ENCODE results near the gene PLIN4. TPM values are rescaled to one million over a fixed set of nuclear protein-coding genes. Genes with fewer than 3 reads are reported as not detected.

PLIN4 gene
- total RNA-seq, 2 donors from 2014 or later: 0.33 to 0.66 TPM

GRCh38 chr19:4503132-4503824 lies 15.0 kb downstream of the PLIN4 start:
- Mint-ChIP-seq H3K4me3 (no peak overlapping the region), H3K36me3 (ENCODE audit: low read depth) (peaks cover 48% of the 10 kb centered on the region), H3K27me3 (ENCODE audit: insufficient read depth) (peaks cover 4% of the 10 kb centered on the region), H3K27ac (no peak overlapping the region), H3K4me1 (no peaks in the 10 kb centered on the region), H3K9me3 (no peaks in the 10 kb centered on the region)
- no peak for TF ChIP-seq CTCF (conservative IDR thresholded peaks at IDR 0.05)
- WGBS, 2 experiments (ENCODE audit: insufficient coverage in 1 of 2, insufficient read length in 1 of 2): 91 to 95% methylated on average over 12 to 25 of the region's 25 CpGs
- no peak overlapping the region for H3K9ac ChIP-seq (ENCODE audit: extremely low read depth, low read length, poor library complexity, severe bottlenecking)
- H3K27ac ChIP-seq (ENCODE audit: low read depth, low read length): peak overlapping the region; percentile 57
- no peak overlapping the region for H3K4me3 ChIP-seq (ENCODE audit: low read length)
- H3K9me3 ChIP-seq (ENCODE audit: control insufficient read depth, low read length): no peaks in the 10 kb centered on the region
- H3K27me3 ChIP-seq (ENCODE audit: control insufficient read depth, insufficient read depth, low read length, poor library complexity, severe bottlenecking): no peaks in the 10 kb centered on the region
- peaks cover 10% of the 10 kb centered on the region for H3K36me3 ChIP-seq (ENCODE audit: control insufficient read depth, insufficient read depth, low read length)
- no peak for DNase-seq
- H3K4me1 ChIP-seq (ENCODE audit: control insufficient read depth, insufficient read depth, low read length): no peaks in the 10 kb centered on the region

GRCh38 chr19:4502282-4503131 lies 15.8 kb downstream of the PLIN4 start:
- Mint-ChIP-seq H3K9me3 (no peaks in the 10 kb centered on the region), H3K4me1 (no peaks in the 10 kb centered on the region), H3K36me3 (ENCODE audit: low read depth) (peaks cover 51% of the 10 kb centered on the region), H3K27me3 (ENCODE audit: insufficient read depth) (peaks cover 1% of the 10 kb centered on the region), H3K27ac (no peak overlapping the region), H3K4me3 (no peak overlapping the region)
- no peak for TF ChIP-seq CTCF (conservative IDR thresholded peaks at IDR 0.05)
- H3K36me3 ChIP-seq (ENCODE audit: control insufficient read depth, insufficient read depth, low read length): peaks cover 17% of the 10 kb centered on the region
- H3K9me3 ChIP-seq (ENCODE audit: control insufficient read depth, low read length): no peaks in the 10 kb centered on the region
- DNase-seq: no peak
- no peak overlapping the region for H3K4me3 ChIP-seq (ENCODE audit: low read length)
- WGBS, 2 experiments (ENCODE audit: insufficient coverage in 1 of 2, insufficient read length in 1 of 2): 93 to 94% methylated on average over 26 to 37 of the region's 37 CpGs
- H3K9ac ChIP-seq (ENCODE audit: extremely low read depth, low read length, poor library complexity, severe bottlenecking): no peak overlapping the region
- H3K27ac ChIP-seq (ENCODE audit: low read depth, low read length): peak overlapping the region; percentile 57
- H3K27me3 ChIP-seq (ENCODE audit: control insufficient read depth, insufficient read depth, low read length, poor library complexity, severe bottlenecking): no peaks in the 10 kb centered on the region
- H3K4me1 ChIP-seq (ENCODE audit: control insufficient read depth, insufficient read depth, low read length): no peaks in the 10 kb centered on the region

GRCh38 chr19:4501691-4502090 lies 16.6 kb downstream of the PLIN4 start:
- WGBS, 2 experiments (ENCODE audit: insufficient coverage in 1 of 2, insufficient read length in 1 of 2): 94 to 95% methylated on average over 14 to 25 of the region's 25 CpGs
- no peak overlapping the region for H3K9ac ChIP-seq (ENCODE audit: extremely low read depth, low read length, poor library complexity, severe bottlenecking)
- H3K4me1 Mint-ChIP-seq: no peaks in the 10 kb centered on the region

More at GRCh38 chr19:4501691-4502090, 16.6 kb downstream of the PLIN4 start:
- no peak for TF ChIP-seq CTCF (conservative IDR thresholded peaks at IDR 0.05)
- Mint-ChIP-seq H3K27ac (no peak overlapping the region), H3K4me3 (no peak overlapping the region), H3K27me3 (ENCODE audit: insufficient read depth) (no peaks in the 10 kb centered on the region), H3K36me3 (ENCODE audit: low read depth) (peaks cover 49% of the 10 kb centered on the region), H3K9me3 (no peaks in the 10 kb centered on the region)
- Histone ChIP-seq H3K27me3 (ENCODE audit: control insufficient read depth, insufficient read depth, low read length, poor library complexity, severe bottlenecking) (no peaks in the 10 kb centered on the region), H3K4me1 (ENCODE audit: control insufficient read depth, insufficient read depth, low read length) (no peaks in the 10 kb centered on the region), H3K36me3 (ENCODE audit: control insufficient read depth, insufficient read depth, low read length) (peaks cover 17% of the 10 kb centered on the region), H3K9me3 (ENCODE audit: control insufficient read depth, low read length) (no peaks in the 10 kb centered on the region), H3K4me3 (ENCODE audit: low read length) (no peak overlapping the region), H3K27ac (ENCODE audit: low read depth, low read length) (no peak overlapping the region)
- DNase-seq: no peak

Data from endodermal cell (in vitro differentiated cells).